AG04449 (cell line): Measurements from ENCODE around the gene BLOC1S3.

Experiments
- CTCF ChIA-PET: fragments of 350-600 bp; formaldehyde crosslinking; extraction: SDS; loops from one replicate; lab custom pipeline; 2021; ENCODE audit warnings: antibody characterized with exemption; lab: Yijun Ruan, JAX
- POLR2A ChIA-PET: fragments of 400-600, 350-600 bp; formaldehyde crosslinking; extraction: SDS; loops from one replicate; lab custom pipeline; 2020; ENCODE audit warnings: antibody characterized with exemption, inconsistent platforms; lab: Yijun Ruan, JAX
- DNase-seq: peaks from one replicate; pipeline ENCODE4 v3.0.0-alpha.2; 2010; ENCODE audit warnings: low read depth, low spot score
- H3K4me3 ChIP-seq: 2 replicates; pipeline ENCODE4 v1.5.1; 2011; ENCODE audit warnings: low read depth, mild to moderate bottlenecking, control low read depth, low read length
- CTCF ChIP-seq: IDR thresholded peaks from one replicate; pipeline ENCODE4 v1.5.1; 2011; ENCODE audit warnings: mild to moderate bottlenecking, moderate library complexity, low read length, control low read depth, inconsistent platforms; ENCODE audit not compliant: insufficient read depth; ENCODE audit errors: missing control alignments

BLOC1S3 gene

GRCh38 chr19:45162608-45163143 is 15.9 kb upstream of the BLOC1S3 start:
- CTCF ChIA-PET = interaction anchor here (1.1 to 1.6 kb wide), 2 partner anchors 9 to 87 kb away, joined by 3 to 5 read pairs; no protein-coding TSS in a partner anchor
- DNase-seq = no peak
- POLR2A ChIA-PET = no interaction called here

GRCh38 chr19:45163156-45163555 is 15.4 kb upstream of the BLOC1S3 start:
- POLR2A ChIA-PET = interaction anchor here (0.6 kb wide), 1 partner anchor 153 kb away, joined by 3 read pairs; no protein-coding TSS in a partner anchor
- no peak overlapping the region for H3K4me3 ChIP-seq
- TF ChIP-seq CTCF = no peak
- DNase-seq = no peak
- CTCF ChIA-PET = interaction anchor here (1.6 kb wide), 1 partner anchor 87 kb away, joined by 3 read pairs; no protein-coding TSS in a partner anchor

More at GRCh38 chr19:45162608-45163143, 15.9 kb upstream of the BLOC1S3 start:
- H3K4me3 ChIP-seq = no peak overlapping the region
- TF ChIP-seq CTCF = no peak

GRCh38 chr19:45163751-45164460 is 14.7 kb upstream of the BLOC1S3 start:
- DNase-seq = no peak
- POLR2A ChIA-PET = interaction anchor here (0.6 to 1.0 kb wide), 2 partner anchors 15 to 152 kb away, joined by 3 read pairs; partner anchors contain the start of gene BLOC1S3
- H3K4me3 ChIP-seq = no peak overlapping the region
- CTCF ChIA-PET = interaction anchor here (1.1 to 1.6 kb wide), 4 partner anchors 10 to 86 kb away, joined by 3 to 6 read pairs (median 4); partner anchors contain the start of genes BLOC1S3 and TRAPPC6A
- no peak for TF ChIP-seq CTCF

GRCh38 chr19:45164577-45165335 is 13.8 kb upstream of the BLOC1S3 start:
- ChIA-PET POLR2A (interaction anchor here (1.0 kb wide), 1 partner anchor 14 kb away, joined by 3 read pairs; the partner anchor contains the start of gene BLOC1S3), CTCF (interaction anchor here (1.1 to 1.5 kb wide), 4 partner anchors 9 to 72 kb away, joined by 3 to 6 read pairs (median 4); partner anchors contain the start of genes BLOC1S3, PPP1R37 and TRAPPC6A)
- H3K4me3 ChIP-seq = no peak overlapping the region
- no peak for TF ChIP-seq CTCF
- DNase-seq = peak; percentile 10

- ChIA-PET POLR2A (no interaction called here), CTCF (interaction anchor here (1.8 kb wide), 1 partner anchor 12 kb away, joined by 12 read pairs; the partner anchor contains the start of genes BLOC1S3 and TRAPPC6A)
- DNase-seq = no peak
These were observed 11.8 kb upstream of the BLOC1S3 start for GRCh38 chr19:45166723-45167252.

More at GRCh38 chr19:45166723-45167252, 11.8 kb upstream of the BLOC1S3 start:
- no peak for TF ChIP-seq CTCF
- H3K4me3 ChIP-seq = no peak overlapping the region
